Midbrain (tissue), 1 donor: ENCODE results near the gene NOC3L.
"Not testable (repeated sequence)": the region's sequence is repeated elsewhere in the genome, so short reads cannot be mapped to it uniquely, and the experiment has no call there.

ENCODE experiments used
- DNase-seq: peaks from one replicate; lab custom pipeline; 2025; lab: John Stamatoyannopoulos, UW

NOC3L gene

DNA sequence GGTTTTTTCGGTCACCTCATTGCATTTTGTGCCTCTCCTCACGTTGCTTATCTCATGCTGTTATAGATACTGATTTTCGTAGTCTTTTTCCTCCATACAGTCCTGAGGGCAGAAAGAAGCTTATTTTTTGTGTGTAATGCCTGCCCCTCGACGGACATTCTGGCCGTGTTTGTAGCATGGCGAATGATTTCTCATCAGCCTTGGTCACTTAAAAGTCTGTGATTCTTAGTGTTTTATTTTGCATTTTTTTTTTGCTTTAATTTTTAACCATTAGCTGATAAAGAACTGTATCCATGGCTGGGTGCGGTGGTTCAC is 469 bp upstream of the NOC3L start:
- no peak for DNase-seq

DNA sequence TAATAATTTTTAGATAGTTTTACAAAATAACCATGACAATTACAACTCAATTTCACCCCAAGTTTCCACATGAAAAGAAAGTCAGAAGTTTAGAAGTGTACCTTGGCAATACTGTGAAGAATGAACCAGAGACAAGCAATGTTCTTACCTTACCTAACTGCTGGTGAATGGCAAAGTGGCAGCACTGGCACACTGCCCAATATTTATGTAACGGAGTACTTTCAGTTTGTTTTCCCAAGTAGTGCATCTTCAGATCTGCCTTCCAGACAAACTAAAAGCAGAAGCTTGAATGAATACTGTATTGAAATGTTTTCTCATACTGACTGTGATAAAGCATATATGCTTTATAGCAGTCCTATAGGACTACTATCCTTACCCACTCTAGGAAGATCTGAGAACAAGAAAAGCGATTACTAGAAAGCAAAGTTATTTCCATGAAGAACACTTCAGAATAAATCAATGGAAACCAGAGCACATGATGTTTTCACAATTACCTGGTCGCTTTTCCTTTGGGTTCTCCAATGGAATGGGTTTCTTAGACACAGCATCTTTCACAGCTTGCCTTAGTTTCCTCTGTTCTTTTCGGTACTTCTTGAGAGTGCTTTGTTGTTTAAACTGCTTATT is 1.5 kb downstream of the NOC3L start:
- no peak for DNase-seq

DNA sequence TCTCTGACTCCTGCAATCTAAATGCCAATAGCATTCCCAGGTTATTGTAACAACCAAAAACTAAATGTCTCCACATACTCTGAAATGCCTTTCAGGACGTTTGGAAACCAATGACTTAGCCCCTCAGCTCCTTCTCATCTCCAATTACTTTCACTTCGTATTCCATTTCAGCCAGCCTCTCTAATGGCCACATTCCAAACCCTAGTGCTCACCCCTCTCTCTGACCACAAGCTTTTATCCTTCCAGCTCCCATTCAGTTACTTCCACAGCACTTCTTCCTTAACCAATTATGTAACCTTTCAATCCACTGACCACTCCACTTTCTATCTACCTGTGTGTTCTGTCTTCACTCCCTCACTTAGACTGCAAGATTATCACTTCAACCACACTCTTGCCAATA is 4.3 kb downstream of the NOC3L start:
- no peak for DNase-seq

DNA sequence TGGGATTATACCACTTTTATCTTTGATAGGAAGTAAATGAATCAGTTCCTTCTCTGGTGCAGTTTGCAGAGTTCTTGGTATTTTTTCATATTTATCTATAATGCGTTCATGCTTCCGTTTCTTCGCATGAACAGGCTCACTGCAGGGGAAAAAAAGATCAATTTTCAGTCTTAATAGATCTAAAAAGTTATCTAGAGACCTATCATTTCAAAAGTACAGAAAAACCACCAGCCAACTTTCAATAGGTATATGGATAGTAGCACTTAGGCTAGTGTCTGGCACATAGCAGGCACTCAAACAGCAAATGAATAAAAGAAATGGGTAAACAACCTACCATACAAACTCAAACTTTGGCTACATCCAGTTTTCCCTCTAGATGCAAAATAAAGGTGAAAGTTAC is 5.5 kb downstream of the NOC3L start:
- DNase-seq = no peak

DNA sequence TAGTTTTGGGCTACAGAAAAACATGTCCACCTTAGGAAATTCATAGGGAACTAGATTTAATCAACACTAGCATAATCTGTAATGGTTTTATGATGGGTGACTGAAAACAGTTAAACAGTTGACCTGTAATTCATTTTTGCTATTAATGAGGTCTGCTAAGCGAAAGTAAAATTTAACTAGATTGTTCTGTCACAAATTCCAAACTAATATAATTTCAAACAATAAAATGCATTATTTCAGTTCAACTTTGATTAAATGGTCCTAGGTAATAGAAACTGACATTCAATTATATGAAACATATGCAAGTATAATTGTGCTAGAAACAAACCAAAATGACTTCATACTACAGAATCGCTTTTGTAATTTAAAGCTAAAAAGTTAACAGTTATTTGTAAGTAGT is 6.9 kb downstream of the NOC3L start:
- no peak for DNase-seq

DNA sequence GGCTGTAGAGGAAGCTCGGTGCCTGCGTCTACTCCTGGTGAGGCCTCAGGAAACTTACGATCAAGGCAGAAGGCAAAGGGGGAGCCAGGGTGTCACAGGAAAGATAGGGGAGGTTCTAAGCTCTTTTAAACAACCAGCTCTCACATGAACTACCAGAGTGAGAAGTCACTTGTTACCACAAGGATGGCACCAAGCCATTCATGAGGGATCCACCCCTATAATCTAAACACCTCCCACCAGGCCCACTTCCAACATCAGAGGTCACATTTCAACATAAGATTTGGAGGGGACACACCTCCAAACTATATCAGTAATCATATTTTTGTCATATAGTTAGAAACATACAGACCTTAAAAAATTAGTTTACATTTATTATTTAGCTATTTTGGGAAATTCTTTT is 9.4 kb downstream of the NOC3L start:
- no peak for DNase-seq

DNA sequence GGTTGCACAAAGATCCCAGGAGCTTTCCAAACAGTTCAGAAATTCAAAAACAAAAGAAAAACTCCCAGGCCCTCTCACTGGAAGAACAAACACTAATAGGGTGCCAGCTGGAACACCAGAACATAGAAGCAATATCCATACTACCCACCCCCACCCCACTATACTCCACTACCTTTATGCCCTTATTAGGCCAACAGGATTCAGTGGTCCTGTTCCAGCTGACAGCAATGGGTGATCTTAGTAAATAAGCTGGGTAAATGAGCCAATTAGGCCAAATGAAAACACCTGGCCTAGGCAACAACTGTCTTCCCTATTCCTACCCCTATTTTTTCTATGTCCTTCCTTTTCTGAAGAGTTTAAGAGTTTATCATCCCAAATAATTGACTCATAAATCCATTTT is 11.7 kb downstream of the NOC3L start:
- DNase-seq = no peak

DNA sequence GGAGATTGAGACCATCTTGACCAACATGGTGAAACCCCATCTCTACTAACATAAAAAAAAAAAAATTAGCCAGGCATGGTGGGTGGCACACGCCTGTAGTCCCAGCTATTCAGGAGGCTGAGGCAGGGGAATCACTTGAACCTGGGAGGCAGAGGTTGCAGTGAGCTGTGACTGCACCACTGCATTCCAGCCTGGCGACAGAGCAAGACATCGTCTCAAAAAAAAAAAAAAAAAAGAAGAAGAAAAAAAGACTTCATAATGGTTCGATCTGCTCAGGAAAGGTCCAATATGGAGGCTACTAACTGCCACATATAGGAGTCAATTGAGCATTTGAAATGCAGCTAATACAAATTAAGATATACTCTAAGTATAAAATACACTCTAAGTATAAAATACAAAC is 12.2 kb downstream of the NOC3L start:
- not testable (repeated sequence) for DNase-seq

DNA sequence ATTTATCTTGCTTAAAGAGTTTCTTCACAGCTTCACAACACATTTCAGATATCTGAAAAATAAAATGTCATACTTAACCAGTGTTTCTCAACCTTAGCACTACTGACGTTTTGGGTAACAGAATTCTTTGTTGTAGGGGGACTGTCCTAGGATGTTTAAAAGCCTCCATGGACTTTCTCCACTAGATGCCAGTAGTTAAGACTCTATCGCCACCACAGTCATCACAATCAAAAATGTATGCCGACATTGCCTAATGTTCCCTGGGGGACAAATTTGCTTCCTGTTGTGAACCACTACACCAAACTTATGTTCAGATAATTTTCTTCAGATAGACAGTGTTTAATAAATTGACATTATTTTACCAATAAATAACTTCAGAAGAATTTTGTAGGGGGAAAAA is 13.4 kb downstream of the NOC3L start:
- DNase-seq = no peak

DNA sequence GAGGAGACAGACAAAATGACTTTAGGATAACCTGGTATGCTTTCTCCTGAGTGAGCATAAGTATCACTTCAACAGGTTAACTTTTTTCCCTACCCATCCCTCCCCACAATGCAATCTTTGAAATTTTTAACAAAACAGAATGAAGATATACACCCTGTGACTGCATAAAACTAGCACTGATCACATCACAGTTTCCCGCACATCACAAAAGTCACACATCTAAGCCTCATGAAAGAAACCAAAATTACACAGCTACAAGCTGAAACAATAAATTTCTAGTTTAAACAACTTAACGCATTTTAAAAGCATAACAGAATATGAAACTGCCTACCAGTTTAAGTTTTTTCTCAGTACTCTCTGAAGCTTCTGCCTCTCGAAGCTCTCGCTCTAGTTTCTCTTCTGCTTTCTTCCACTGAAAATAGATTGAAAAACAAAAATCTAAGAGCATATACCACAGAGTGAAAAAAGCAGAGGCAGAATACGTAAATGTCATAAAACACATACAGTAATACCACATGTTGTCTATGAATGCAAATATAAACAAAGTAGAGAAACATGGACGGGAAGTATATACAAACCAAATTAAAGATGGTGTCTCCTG is 18.1 kb downstream of the NOC3L start:
- no peak for DNase-seq

DNA sequence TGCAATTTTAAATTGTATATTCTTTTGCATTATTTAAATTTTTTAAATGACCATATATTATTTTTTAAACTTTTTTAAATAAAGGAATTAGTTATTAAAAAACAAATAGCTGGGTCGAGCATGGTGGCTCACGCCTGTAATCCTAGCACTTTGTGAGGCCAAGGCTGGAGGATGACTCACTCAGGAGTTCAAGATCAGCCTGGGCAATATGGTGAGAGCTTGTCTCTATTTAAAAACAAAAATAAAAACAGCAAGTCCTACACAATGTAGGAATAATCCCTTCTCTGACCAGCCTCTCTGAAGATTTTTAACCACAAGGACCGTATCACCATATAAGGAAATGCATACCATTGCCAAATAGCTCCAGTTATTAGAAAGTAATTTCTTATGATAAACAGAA is 19.6 kb downstream of the NOC3L start:
- DNase-seq = no peak

DNA sequence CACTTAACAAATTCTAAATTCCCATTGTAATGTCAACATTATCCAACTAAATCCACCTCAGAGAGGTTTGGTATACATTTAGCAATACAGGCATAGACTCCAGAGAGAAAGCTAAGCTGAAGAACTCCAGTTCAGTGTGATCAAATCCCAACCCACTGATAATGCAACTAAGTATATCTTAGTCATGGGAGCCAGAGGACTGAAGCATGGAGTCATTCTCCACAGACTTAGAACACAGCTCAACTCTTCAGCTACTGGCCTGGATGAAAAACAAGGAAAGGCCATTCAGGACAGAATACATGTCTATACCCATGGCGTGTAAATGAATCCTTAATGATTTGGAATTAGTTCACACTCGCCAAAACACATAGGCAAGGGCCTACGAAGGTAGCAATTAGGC is 27.9 kb downstream of the NOC3L start:
- DNase-seq = no peak

DNA sequence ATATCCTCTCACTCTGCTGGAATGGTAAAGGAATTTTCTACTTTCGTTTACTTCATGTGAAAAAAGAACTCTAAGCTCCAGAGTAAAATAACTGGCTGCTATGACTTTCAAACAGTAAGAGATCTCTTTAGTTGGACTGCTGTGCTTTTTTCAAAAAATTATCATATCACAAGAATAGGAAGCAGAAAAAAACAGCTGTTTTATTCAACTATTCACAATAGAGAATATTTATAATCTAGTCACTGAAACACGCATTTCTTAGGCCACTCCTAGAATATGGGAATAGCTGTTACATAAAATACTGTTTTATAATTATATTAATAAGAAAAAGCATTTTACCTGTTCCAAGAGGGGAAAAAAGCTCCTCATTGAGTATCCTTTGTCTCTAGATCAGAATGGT is 29.7 kb downstream of the NOC3L start:
- no peak for DNase-seq

DNA sequence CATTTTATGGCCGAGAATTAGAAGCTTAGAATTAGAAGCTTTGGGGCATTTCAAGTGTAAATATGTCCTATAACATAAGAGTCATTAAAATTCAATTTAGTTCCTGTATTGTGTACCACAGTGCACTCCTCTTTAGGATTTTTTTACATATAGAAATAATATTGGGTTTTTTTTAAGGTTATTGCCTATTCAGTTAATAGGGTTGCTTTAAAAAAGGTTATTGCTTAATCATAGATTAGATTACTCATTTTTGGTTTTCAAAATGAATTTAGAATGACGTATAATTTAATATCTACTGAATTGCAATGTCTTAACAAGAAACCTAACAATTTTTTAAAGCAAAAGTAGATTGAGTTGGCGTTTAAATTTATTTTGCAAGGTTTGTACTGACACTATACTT is 34.1 kb downstream of the NOC3L start:
- no peak for DNase-seq

DNA sequence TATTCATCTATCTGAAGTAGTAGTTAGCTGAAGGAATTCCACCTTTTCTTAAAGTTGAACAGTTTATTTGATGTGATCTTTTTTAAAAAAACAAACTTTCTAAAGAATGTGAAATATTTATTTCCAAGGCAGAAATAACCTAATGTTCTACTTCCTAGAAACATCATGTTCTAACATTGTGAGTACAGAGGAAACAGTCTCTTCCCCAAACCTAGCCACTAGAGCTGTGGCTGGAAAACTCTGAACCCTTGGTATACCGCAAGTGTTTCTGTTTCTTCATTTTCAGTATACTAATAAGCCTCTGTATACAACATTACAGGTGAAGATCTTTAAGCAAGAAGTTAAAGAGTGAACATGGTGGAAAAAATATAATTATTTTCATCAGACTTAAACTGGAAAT is 35.1 kb downstream of the NOC3L start:
- no peak for DNase-seq

DNA sequence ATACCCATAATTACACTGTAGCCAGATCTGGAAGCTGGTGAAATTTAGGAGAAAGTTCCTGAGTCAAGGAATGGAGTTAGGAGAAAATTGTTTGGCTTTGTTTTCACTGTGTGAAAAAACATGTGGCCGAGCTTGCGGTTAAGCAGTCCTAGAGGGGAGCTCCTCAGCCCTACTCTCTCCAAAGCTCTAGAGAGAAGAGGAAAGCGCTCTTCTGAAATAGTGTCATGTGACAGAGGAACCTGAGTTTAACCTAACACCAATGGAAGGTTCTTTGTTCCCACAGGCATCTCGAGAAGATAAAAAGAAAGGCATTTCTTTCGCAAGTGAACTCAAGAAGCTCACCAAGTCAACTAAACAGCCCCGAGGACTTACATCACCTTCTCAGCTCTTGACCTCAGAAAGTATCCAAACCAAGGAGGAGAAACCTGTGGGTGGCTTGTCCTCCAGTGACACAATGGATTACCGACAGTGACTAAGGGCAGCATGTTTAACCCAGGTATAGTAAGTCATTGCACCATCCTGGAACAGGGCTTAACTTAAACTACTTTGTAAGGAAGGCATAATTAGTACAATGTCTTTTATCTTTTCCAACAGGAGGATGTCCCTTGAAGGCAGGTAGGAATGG is 38.0 kb downstream of the NOC3L start:
- DNase-seq = no peak

DNA sequence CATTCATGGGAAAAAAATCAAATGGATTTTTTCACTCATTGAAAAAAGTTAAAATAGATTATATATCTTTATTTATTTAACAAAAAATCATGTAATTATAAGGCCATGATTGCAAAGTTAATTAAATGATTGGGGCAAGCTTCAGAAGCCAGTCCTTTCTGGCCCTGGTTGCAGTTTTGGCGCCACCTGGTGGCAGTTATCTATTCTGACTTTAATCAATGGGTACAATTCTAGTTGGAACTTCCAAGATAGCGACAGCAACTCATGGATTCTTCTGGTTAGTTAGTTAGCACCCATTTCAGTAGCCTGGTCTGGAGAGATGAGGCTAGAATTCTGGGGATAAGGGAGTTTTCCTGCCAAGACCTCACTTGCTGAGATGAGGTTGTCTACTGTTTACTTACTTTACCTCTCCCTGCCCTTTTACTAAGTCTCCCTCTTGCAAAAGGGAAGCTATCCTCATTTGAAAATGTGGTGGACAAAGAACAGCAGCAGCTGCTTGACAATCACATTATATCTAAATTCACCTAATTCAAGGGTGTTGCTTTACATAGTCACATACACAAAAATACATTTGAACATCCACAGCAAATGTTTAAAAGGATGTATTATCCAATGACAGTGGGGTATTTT is 42.3 kb downstream of the NOC3L start:
- DNase-seq = peak; percentile 69

DNA sequence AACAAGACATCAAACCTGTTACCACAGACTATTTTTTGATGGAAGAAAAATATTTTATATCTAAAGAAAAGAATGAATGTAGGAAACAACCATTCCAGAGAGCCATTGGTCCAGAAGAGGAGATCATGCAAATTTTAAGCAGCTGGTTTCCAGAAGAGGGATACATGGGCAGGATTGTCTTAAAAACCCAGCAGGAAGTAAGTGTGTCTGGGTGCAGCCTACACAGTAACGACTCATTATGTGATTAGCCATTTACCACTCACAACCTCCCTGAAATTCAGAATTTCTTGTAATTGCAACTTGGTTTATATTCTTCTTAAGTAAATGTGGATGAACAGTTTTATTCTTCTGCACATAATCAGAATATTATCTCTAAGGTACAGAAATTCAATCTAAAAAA is 46.2 kb downstream of the NOC3L start:
- DNase-seq = no peak

DNA sequence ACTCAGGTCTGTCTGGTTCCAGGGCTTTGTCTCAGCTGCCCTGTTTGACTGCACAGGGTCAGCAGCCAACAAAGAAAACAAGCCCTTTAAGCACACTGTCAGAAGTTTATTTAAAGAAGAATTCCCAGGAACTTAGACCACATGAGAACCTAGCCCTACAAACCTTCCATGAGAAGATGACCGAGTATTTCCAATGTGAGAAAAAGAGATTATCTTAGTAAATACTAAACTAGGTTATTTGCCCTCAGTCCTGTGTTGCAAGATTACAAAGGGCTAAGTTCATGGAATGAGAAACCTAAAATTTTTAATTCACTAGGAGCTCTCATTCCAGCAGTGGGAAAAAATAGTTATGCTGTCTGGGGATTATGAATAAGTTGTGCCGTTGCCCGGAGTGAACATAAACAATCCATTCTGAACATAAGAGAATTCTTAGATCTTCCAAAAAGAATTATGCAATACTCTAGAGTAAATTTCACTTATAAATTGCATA is 46.7 kb downstream of the NOC3L start:
- no peak for DNase-seq

DNA sequence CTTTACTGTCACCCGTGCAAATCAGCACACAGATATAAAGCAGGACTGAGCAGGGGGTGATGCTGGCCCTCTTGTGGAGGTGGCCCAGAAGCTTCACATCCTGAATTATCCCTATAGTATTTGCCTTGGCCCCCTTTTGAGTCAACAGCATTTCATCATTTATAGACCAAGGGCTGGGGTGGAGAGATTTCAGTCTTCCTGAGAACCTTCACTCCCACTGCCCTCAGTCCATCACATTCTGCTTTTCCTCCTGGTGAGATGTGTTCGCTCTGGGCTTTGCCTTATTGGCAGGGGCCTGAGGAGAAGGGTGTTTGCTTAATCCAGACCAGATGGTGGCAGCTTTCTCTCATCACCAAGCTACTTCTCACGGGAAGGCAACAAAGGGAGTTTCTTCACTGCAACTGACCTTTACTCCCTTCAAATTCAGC is 47.7 kb downstream of the NOC3L start:
- no peak for DNase-seq

DNA sequence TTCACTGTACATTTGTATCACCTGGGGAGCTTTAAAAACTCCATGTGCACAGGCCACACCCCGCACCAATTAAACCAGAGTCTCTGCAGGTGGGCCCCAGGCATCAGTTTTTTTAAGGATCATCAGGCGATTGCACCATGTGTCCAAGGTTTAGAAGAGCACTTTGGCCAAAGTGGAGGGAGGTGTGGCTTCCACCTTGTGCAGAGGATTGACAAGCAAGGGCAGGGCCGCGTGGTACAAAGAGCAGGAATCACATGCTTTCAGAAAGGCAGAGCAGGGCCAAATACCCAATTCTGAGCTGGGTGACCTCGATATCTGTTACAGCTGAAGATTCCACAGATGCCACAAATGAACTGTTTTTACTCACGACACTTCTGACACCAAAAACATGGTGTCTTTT is 52.4 kb downstream of the NOC3L start:
- no peak for DNase-seq

DNA sequence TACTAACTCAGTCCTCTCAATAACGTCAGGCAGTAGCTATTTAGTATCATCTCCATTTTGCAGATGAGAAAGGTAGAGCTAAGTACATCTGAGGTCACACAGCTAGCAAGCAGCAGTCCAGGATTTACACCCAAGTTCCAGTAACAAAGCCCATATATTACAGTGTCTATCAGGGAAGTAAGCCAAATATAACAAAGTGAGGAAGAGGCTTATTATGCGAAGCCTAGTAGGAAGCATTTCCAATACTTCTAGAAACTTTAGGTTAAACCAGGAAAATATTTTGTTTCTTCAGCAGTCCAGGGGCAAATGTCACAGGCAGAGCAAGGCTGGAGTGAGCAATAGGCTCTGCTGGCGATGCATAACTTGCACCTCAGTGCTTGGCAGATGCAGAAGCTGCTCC is 53.9 kb downstream of the NOC3L start:
- no peak for DNase-seq

DNA sequence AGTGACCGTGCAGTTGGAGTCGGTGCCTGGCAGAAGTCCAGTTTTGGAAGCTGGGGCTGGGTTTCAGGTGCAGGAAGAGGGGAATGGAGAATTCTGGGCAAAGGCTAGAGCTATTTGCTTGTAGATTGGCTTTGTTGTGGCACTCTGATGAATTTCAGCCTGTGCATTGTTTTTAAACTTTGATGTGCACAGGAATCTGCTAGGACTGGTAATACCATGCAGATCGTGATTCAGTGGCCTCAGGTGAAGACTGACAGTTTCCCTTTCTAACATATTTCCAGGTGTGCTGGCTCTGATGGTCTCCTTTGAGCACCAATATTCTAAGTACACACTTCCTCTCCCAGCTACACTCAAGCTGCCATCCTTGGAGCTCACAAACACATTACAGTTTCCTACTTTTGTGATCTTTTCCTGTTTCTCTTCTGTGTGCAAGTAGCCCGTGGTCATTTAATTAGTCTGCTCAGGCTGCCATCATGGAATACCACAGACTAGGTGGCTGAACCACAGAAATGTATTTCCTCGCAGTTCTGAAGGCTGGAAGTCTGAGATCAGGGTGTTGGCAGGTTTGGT is 55.6 kb downstream of the NOC3L start:
- DNase-seq = no peak
